SK-N-SH (cell line): ENCODE measurements around the gene CSNK1G3. TPM values are rescaled to one million over a fixed set of nuclear protein-coding genes. Genes with fewer than 3 reads are reported as not detected.

ENCODE experiments used
- CTCF ChIA-PET: fragments of 300-600, 350-600 bp; formaldehyde crosslinking; extraction: SDS; loops from one replicate; lab custom pipeline; 2021; lab: Yijun Ruan, JAX
- POLR2A ChIA-PET: fragments of 350-600 bp; sonication (Branson Sonifier 250); formaldehyde crosslinking; extraction: SDS; loops from one replicate; lab custom pipeline; 2020; ENCODE audit warnings: antibody characterized with exemption, inconsistent platforms; lab: Yijun Ruan, JAX
- DNase-seq: peaks from one replicate; pipeline ENCODE4 v3.0.0; 2012
- H2AFZ ChIP-seq: fragments of 200-600 bp; sonication (generic); 2 replicates; pipeline ENCODE4 v1.8.1; 2016; ENCODE audit warnings: antibody characterized with exemption, mild to moderate bottlenecking, low read depth
- H3F3A ChIP-seq: fragments of 200-600 bp; sonication (generic); replicated peaks from 2 replicates; pipeline ENCODE3; 2016; ENCODE audit warnings: antibody characterized with exemption, mild to moderate bottlenecking; ENCODE audit not compliant: insufficient read depth
- H3K27ac ChIP-seq, 2 experiments: fragments of 200-500 bp in 1 of 2; fragments of 200-600 bp in 1 of 2; sonication (Bioruptor generic) in 1 of 2; sonication (generic), shearing (Covaris generic) in 1 of 2; 2 replicates each; pipeline versions ENCODE4 v1.5.1 to v1.6.1; 2014 to 2016; ENCODE audit warnings: low read depth in 2 of 2, inconsistent platforms in 1 of 2, low read length in 1 of 2, mild to moderate bottlenecking in 1 of 2, mixed read lengths in 1 of 2
- H3K27me3 ChIP-seq: fragments of 200-600 bp; sonication (generic), shearing (Covaris generic); 2 replicates; pipeline ENCODE4 v1.6.1; 2016; ENCODE audit warnings: mixed run types; ENCODE audit not compliant: insufficient read depth
- H3K36me3 ChIP-seq, 2 experiments: fragments of 200-500 bp in 1 of 2; fragments of 200-600 bp in 1 of 2; sonication (Bioruptor generic) in 1 of 2; sonication (generic) in 1 of 2; replicated peaks in 1 of 2; 2 replicates each; pipeline versions ENCODE3 to v1.5.1; 2014 to 2016; ENCODE audit warnings: low read length in 1 of 2, mild to moderate bottlenecking in 1 of 2; ENCODE audit not compliant: insufficient read depth in 2 of 2, control insufficient read depth in 1 of 2
- H3K4me1 ChIP-seq, 2 experiments: fragments of 200-500 bp in 1 of 2; fragments of 200-600 bp in 1 of 2; sonication (Bioruptor generic) in 1 of 2; sonication (generic), shearing (Covaris generic) in 1 of 2; 2 replicates each; pipeline versions ENCODE4 v1.5.1 to v1.6.1; 2014 to 2016; ENCODE audit warnings: low read depth in 1 of 2, low read length in 1 of 2, mixed run types in 1 of 2; ENCODE audit not compliant: insufficient read depth in 2 of 2, control insufficient read depth in 1 of 2
- H3K4me2 ChIP-seq: fragments of 200-600 bp; sonication (generic), shearing (Covaris generic); 2 replicates; pipeline ENCODE4 v1.6.1; 2017; ENCODE audit warnings: mixed run types
- H3K4me3 ChIP-seq, 2 experiments: fragments of 200-500 bp in 1 of 2; fragments of 200-600 bp in 1 of 2; sonication (Bioruptor generic) in 1 of 2; sonication (generic), shearing (Covaris generic) in 1 of 2; 2 replicates each; pipeline versions ENCODE4 v1.5.1 to v1.8.1; 2014 to 2016; ENCODE audit warnings: low read depth in 2 of 2, inconsistent platforms in 1 of 2, low read length in 1 of 2, mild to moderate bottlenecking in 1 of 2, mixed read lengths in 1 of 2, moderate library complexity in 1 of 2
- H3K79me2 ChIP-seq: fragments of 200-600 bp; sonication (generic); 2 replicates; pipeline ENCODE4 v1.8.1; 2017; ENCODE audit warnings: mild to moderate bottlenecking; ENCODE audit not compliant: insufficient read depth
- H3K9ac ChIP-seq: fragments of 200-600 bp; sonication (generic); 2 replicates; pipeline ENCODE4 v1.6.1; 2017; ENCODE audit warnings: mixed run types
- H3K9me2 ChIP-seq: fragments of 200-600 bp; sonication (generic); 2 replicates; pipeline ENCODE4 v1.6.1; 2017; ENCODE audit warnings: mixed run types
- H3K9me3 ChIP-seq: fragments of 200-600 bp; sonication (generic); 2 replicates; pipeline ENCODE4 v1.6.1; 2017; ENCODE audit warnings: mixed run types, mild to moderate bottlenecking, moderate library complexity
- H4K20me1 ChIP-seq: fragments of 200-600 bp; sonication (generic); 2 replicates; pipeline ENCODE4 v1.6.1; 2017; ENCODE audit warnings: mild to moderate bottlenecking, mixed run types; ENCODE audit not compliant: insufficient read depth
- EP300 ChIP-seq, 2 experiments: IDR thresholded peaks; 2 replicates each; pipeline versions ENCODE4 v1.4.0 to v1.6.1; 2012; ENCODE audit warnings: borderline replicate concordance in 1 of 2, low read depth in 1 of 2, low read length in 1 of 2
- EZH2phosphoT487 ChIP-seq: fragments of 200-600 bp; sonication (generic); IDR thresholded peaks from 2 replicates; pipeline ENCODE4 v1.6.1; 2017; ENCODE audit warnings: low read depth, mixed run types, mild to moderate bottlenecking, antibody characterized with exemption, moderate library complexity, borderline replicate concordance
- MXI1 ChIP-seq: IDR thresholded peaks from 2 replicates; pipeline ENCODE4 v1.6.1; 2012; ENCODE audit warnings: mild to moderate bottlenecking, low read depth, low read length, improper control_type of control experiment
- NRF1 ChIP-seq: IDR thresholded peaks from 2 replicates; pipeline ENCODE4 v1.6.1; 2012; ENCODE audit warnings: low read depth, mild to moderate bottlenecking, low read length
- RCOR1 ChIP-seq: fragments of 150-350 bp; IDR thresholded peaks from 2 replicates; pipeline ENCODE4 v1.6.1; 2017; ENCODE audit warnings: antibody characterized with exemption, low read length
- RFX5 ChIP-seq: IDR thresholded peaks from 2 replicates; pipeline ENCODE4 v1.6.1; 2012; ENCODE audit warnings: mild to moderate bottlenecking, improper control_type of control experiment, low read length
- RXRA ChIP-seq: IDR thresholded peaks from 2 replicates; pipeline ENCODE4 v1.4.0; 2012; ENCODE audit warnings: low read depth, mild to moderate bottlenecking, borderline replicate concordance
- SIN3A ChIP-seq: IDR thresholded peaks from 2 replicates; pipeline ENCODE4 v1.6.1; 2012; ENCODE audit warnings: low read depth, mild to moderate bottlenecking, low read length, moderate library complexity, borderline replicate concordance
- TAF1 ChIP-seq: IDR thresholded peaks from 2 replicates; pipeline ENCODE4 v1.6.1; 2012; ENCODE audit warnings: low read depth, mild to moderate bottlenecking, low read length, moderate library complexity, borderline replicate concordance
- YY1 ChIP-seq: IDR thresholded peaks from 2 replicates; pipeline ENCODE4 v1.4.0; 2012; ENCODE audit warnings: low read depth, mild to moderate bottlenecking
- WGBS: methylation state at CpG from one replicate; pipeline ENCODE4 v1.1.6; 2017; ENCODE audit warnings: low lambda C conversion rate; 5-methylcytosine and 5-hydroxymethylcytosine counted together
- polyA plus RNA-seq, 3 experiments: library from polyadenylated mRNA; depleted of rRNA; stranded (reverse); fragments of >200 nt; gene quantifications; 2 replicates each; pipeline ENCODE4 v1.2.3, GENCODE V29; 2012
- TF ChIP-seq, protein P1 (sequence below): fragments of 150-350 bp; IDR thresholded peaks from 2 replicates; pipeline ENCODE4 v1.6.1; 2017; ENCODE audit warnings: antibody characterized with exemption, low read length, low read depth, borderline replicate concordance
- TF ChIP-seq, protein P2 (sequence below): IDR thresholded peaks from 2 replicates; pipeline ENCODE4 v1.4.0; 2012; ENCODE audit warnings: low read depth

CSNK1G3 gene
- polyA plus RNA-seq, 1 of the 3 experiments (the other 2 are of a cell fraction), result 13.1 TPM

DNA sequence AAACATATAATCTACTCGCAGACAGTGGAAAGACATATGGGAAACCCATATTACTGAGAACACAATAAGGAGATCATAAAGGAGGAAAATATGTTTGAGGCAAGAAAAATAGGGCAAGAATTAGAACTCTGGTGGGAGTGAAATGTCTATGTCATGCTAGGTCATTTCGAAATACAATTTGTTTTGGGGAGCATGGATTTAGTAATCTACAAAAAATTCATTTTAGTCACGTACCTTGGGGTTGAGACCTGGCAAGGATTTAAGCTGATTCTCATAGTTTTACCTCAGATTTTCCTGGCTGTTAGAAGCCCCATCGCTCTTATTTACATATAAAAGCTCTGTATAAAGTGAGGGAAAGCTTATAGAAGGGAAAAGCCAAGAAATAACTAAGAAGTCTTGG is 11.5 kb upstream of the CSNK1G3 start:
- H4K20me1 ChIP-seq, result no peaks in the 10 kb centered on the region
- no peaks in the 10 kb centered on the region for H3F3A ChIP-seq
- no peak overlapping the region for H3K4me2 ChIP-seq
- no peaks in the 10 kb centered on the region for H3K9me2 ChIP-seq
- ChIA-PET POLR2A (no interaction called here), CTCF (no interaction called here)
- H3K36me3 ChIP-seq, result no peaks in the 10 kb centered on the region
- no peaks in the 10 kb centered on the region for H3K9me3 ChIP-seq
- no peaks in the 10 kb centered on the region; a peak in 1 of 4 replicates for H3K4me1 ChIP-seq
- no peak overlapping the region for H3K27ac ChIP-seq
- 65% methylated on average over 4 of the region's 4 CpGs for WGBS
- TF ChIP-seq EZH2phosphoT487 (no peak), RFX5 (no peak), TAF1 (no peak), NRF1 (no peak), MXI1 (no peak), YY1 (no peak)
- H3K4me3 ChIP-seq, result no peak overlapping the region
- H3K27me3 ChIP-seq, result no peaks in the 10 kb centered on the region
- no peak for DNase-seq
- no peak overlapping the region for H2AFZ ChIP-seq
- H3K9ac ChIP-seq, result no peak overlapping the region
- H3K79me2 ChIP-seq, result no peaks in the 10 kb centered on the region

DNA sequence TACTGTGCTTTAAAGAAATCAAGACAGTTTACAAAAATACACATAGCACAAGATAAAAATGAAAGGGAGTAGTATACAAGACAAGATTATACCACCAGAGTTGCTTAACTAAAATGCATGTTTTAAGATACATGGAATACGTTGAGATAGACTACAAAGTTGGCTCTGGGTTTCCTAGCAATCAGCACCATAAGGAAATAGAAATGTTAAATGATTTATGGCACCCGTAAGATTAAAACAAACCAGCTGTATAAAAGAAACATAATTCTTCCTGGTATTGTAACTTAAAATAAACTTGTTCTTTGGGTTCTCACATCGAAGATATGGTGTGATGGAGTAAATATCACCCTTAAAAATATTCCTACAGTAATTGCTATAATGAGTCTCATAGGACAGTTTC is 9.9 kb upstream of the CSNK1G3 start:
- H3F3A ChIP-seq, result no peaks in the 10 kb centered on the region
- no peak overlapping the region for H3K9ac ChIP-seq
- H2AFZ ChIP-seq, result no peak overlapping the region
- H3K27ac ChIP-seq, result no peak overlapping the region
- H3K9me2 ChIP-seq, result no peaks in the 10 kb centered on the region
- no peak overlapping the region for H3K4me2 ChIP-seq
- no peaks in the 10 kb centered on the region for H3K36me3 ChIP-seq
- no peaks in the 10 kb centered on the region for H4K20me1 ChIP-seq
- H3K9me3 ChIP-seq, result no peaks in the 10 kb centered on the region
- no peak for TF ChIP-seq RCOR1
- TF ChIP-seq, protein P1, sequence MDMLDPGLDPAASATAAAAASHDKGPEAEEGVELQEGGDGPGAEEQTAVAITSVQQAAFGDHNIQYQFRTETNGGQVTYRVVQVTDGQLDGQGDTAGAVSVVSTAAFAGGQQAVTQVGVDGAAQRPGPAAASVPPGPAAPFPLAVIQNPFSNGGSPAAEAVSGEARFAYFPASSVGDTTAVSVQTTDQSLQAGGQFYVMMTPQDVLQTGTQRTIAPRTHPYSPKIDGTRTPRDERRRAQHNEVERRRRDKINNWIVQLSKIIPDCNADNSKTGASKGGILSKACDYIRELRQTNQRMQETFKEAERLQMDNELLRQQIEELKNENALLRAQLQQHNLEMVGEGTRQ, result no peak
- TF ChIP-seq SIN3A, result no peak
- no peak for TF ChIP-seq RXRA
- TF ChIP-seq EP300 (IDR thresholded peaks at IDR 0.05; ENCODE audit: borderline replicate concordance in 1 of 2, low read depth in 1 of 2, low read length in 1 of 2), result no peak
- TF ChIP-seq, protein P2, sequence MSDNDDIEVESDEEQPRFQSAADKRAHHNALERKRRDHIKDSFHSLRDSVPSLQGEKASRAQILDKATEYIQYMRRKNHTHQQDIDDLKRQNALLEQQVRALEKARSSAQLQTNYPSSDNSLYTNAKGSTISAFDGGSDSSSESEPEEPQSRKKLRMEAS, result no peak
- TF ChIP-seq MXI1, result no peak
- no peak for DNase-seq
- ChIA-PET CTCF (interaction anchor here (0.9 kb wide), 1 partner anchor 8 kb away, joined by 3 read pairs; no protein-coding TSS in a partner anchor), POLR2A (no interaction called here)
- no peaks in the 10 kb centered on the region for H3K79me2 ChIP-seq
- peaks cover 0 to 3% of the 10 kb centered on the region in 2 experiments; a peak in 2 of 4 replicates for H3K4me1 ChIP-seq
- WGBS, result 52% methylated on average over 3 of the region's 3 CpGs
- H3K4me3 ChIP-seq, result no peak overlapping the region
- H3K27me3 ChIP-seq, result no peaks in the 10 kb centered on the region
